GM12878 (cell line): ENCODE measurements around the gene SAFB. TPM values are rescaled to one million over a fixed set of nuclear protein-coding genes. Genes with fewer than 3 reads are reported as not detected.
A peak's percentile ranks its signal among the peaks of the same experiment; 100 is the strongest.

Experiments
- ATF7 ChIP-seq: fragments of 450-650 bp; IDR thresholded peaks from 2 replicates; pipeline ENCODE4 v1.6.1; 2016; ENCODE audit warnings: low read depth, mild to moderate bottlenecking
- BACH1 ChIP-seq: fragments of 450-650 bp; IDR thresholded peaks from 2 replicates; pipeline ENCODE4 v1.6.1; 2017; ENCODE audit warnings: mild to moderate bottlenecking, borderline replicate concordance
- BCL11A ChIP-seq: IDR thresholded peaks from 2 replicates; pipeline ENCODE4 v1.6.1; 2011; ENCODE audit warnings: low read depth, low read length
- CHD2 ChIP-seq: IDR thresholded peaks from 2 replicates; pipeline ENCODE4 v1.6.1; 2011; ENCODE audit warnings: low read depth, low read length, improper control_type of control experiment, borderline replicate concordance
- ETV6 ChIP-seq, 2 experiments: fragments of 450-650 bp in 1 of 2; IDR thresholded peaks in 1 of 2; conservative IDR thresholded peaks in 1 of 2; 2 replicates each; pipeline ENCODE4 v1.6.1; 2014; ENCODE audit warnings: antibody characterized with exemption in 1 of 2, borderline replicate concordance in 1 of 2, low read depth in 1 of 2, mild to moderate bottlenecking in 1 of 2, moderate library complexity in 1 of 2
- KDM1A ChIP-seq: fragments of 200-600 bp; sonication (generic); IDR thresholded peaks from 2 replicates; pipeline ENCODE4 v1.6.1; 2016; ENCODE audit warnings: borderline replicate concordance
- RAD51 ChIP-seq: fragments of 450-650 bp; IDR thresholded peaks from 2 replicates; pipeline ENCODE4 v1.6.1; 2016; ENCODE audit warnings: moderate library complexity, mild to moderate bottlenecking, inconsistent platforms
- RUNX3 ChIP-seq: IDR thresholded peaks from 2 replicates; pipeline ENCODE4 v1.6.1; 2012; ENCODE audit warnings: low read length, inconsistent platforms
- SIX5 ChIP-seq: IDR thresholded peaks from 2 replicates; pipeline ENCODE4 v1.6.1; 2011; ENCODE audit warnings: mild to moderate bottlenecking, low read depth, low read length, moderate library complexity; ENCODE audit not compliant: severe bottlenecking
- SMAD5 ChIP-seq: IDR thresholded peaks from 2 replicates; pipeline ENCODE4 v1.6.1; 2016; ENCODE audit warnings: antibody characterized with exemption, low read depth
- STAT1 ChIP-seq: fragments of 450-650 bp; conservative IDR thresholded peaks from 2 replicates; pipeline ENCODE4 v1.6.1; 2014; ENCODE audit warnings: antibody characterized with exemption, mild to moderate bottlenecking
- STAT3 ChIP-seq: IDR thresholded peaks from 2 replicates; pipeline ENCODE4 v1.6.1; 2011; ENCODE audit warnings: low read depth, low read length, improper control_type of control experiment
- TARDBP ChIP-seq: IDR thresholded peaks from 2 replicates; pipeline ENCODE4 v1.6.1; 2016; ENCODE audit warnings: borderline replicate concordance
- ZNF274 ChIP-seq: IDR thresholded peaks from one replicate; pipeline ENCODE4 v1.8.0; 2011; ENCODE audit not compliant: insufficient read length, insufficient read depth
- polyA plus RNA-seq, 11 experiments: library from polyadenylated mRNA; depleted of rRNA in 4 of 11; unstranded in 6 of 11; stranded (reverse) in 5 of 11; fragments of >200 nt; fragmentation: Nextera tagmentation in 4 of 11; fragmentation: Illumina TruSeq in 1 of 11; extraction: Ambion mirVana in 4 of 11; extraction: Trizol in 1 of 11; gene quantifications; 1 replicate in 1 of 11; 2 replicates in 10 of 11; pipeline versions ENCODE4 v1.2.1 to v1.2.3, GENCODE V29; 2011 to 2016; ENCODE audit warnings: inconsistent platforms in 2 of 11, missing spikeins in 2 of 11, low read depth in 1 of 11
- total RNA-seq, 4 experiments: library from RNA; depleted of rRNA in 3 of 4; stranded (reverse); fragments of >200 nt in 3 of 4; fragmentation: Illumina TruSeq in 1 of 4; extraction: Trizol in 1 of 4; gene quantifications; 2 replicates each; pipeline versions ENCODE4 v1.2.1 to v1.2.3, GENCODE V29; 2013 to 2021
- TF ChIP-seq, protein P1 (sequence below): fragments of 450-650 bp; formaldehyde crosslinking; IDR thresholded peaks from 2 replicates; pipeline ENCODE4 v1.4.0; 2022; ENCODE audit warnings: mild to moderate bottlenecking, moderate library complexity
- TF ChIP-seq, protein P2 (sequence below): fragments of 150-350 bp; IDR thresholded peaks from 2 replicates; pipeline ENCODE4 v1.6.1; 2014; ENCODE audit warnings: mild to moderate bottlenecking, low read depth, low read length
- TF ChIP-seq, protein P3 (sequence below): fragments of 450-650 bp; IDR thresholded peaks from 2 replicates; pipeline ENCODE4 v1.6.1; 2016; ENCODE audit warnings: mild to moderate bottlenecking
- TF ChIP-seq, protein P4 (sequence below): IDR thresholded peaks from 2 replicates; pipeline ENCODE4 v1.6.1; 2011; ENCODE audit warnings: borderline replicate concordance, low read depth, mild to moderate bottlenecking, moderate library complexity, low read length; ENCODE audit not compliant: insufficient read depth, poor library complexity, severe bottlenecking
- TF ChIP-seq, protein P5 (sequence below): IDR thresholded peaks from 2 replicates; pipeline ENCODE4 v1.6.1; 2012; ENCODE audit warnings: low read depth, low read length, improper control_type of control experiment

The SAFB gene
- total and polyA plus RNA-seq, 10 of the 15 experiments (the other 5 are each of a cell fraction or from before 2014, with no cell fraction given): 1.6 to 131 (median 61.2) TPM

DNA sequence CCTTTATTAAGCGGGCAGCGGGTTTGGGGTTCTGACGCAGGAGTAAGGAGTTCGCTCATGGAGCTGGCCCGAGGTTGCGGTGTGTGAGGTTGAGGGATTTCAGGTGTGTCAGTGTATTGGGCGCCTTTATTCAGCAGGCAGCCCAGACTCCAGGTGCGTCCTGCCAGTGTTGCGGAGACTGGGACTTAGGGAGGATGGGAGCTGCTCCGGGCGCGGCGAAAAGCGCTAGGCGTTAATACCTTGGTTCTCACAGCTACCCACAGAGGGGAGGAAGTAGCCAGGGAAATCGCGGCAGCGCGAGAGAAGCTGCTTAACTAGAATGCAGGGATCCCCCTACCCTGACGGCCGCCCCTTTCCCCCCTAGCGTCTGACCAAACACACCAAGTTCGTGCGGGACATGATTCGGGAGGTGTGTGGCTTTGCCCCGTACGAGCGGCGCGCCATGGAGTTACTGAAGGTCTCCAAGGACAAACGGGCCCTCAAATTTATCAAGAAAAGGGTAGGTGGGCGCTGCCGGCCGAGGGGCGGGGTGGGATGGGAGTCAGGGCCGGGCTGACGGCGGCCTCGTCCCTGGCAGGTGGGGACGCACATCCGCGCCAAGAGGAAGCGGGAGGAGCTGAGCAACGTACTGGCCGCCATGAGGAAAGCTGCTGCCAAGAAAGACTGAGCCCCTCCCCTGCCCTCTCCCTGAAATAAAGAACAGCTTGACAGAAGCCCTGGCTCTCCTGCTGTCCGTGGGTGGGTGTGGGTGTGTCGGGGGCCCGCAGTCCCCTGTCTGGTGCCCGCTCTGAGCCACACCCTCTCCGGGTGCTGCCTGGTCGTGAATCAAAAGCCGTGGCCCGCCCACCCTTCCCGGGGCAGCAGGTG lies 68.3 kb downstream of the SAFB start (continued):
- TF ChIP-seq ZNF274 (no peak), STAT3 (no peak), RUNX3 (0 out of 2 replicates have a peak, but pooled peaks have one; percentile 4), STAT1 (no peak), SMAD5 (no peak; the same call in 1 of the 2 replicates), RAD51 (no peak), ETV6 (conservative IDR thresholded peaks at IDR 0.05 in 1 of 2, IDR thresholded peaks at IDR 0.05 in 1 of 2; ENCODE audit: borderline replicate concordance in 1 of 2, low read depth in 1 of 2) (no peak), TARDBP (no peak), BACH1 (no peak; the same call in 1 of the 2 replicates), KDM1A (no peak), BCL11A (no peak), CHD2 (no peak), ATF7 (no peak), SIX5 (no peak)
- TF ChIP-seq, protein P1, sequence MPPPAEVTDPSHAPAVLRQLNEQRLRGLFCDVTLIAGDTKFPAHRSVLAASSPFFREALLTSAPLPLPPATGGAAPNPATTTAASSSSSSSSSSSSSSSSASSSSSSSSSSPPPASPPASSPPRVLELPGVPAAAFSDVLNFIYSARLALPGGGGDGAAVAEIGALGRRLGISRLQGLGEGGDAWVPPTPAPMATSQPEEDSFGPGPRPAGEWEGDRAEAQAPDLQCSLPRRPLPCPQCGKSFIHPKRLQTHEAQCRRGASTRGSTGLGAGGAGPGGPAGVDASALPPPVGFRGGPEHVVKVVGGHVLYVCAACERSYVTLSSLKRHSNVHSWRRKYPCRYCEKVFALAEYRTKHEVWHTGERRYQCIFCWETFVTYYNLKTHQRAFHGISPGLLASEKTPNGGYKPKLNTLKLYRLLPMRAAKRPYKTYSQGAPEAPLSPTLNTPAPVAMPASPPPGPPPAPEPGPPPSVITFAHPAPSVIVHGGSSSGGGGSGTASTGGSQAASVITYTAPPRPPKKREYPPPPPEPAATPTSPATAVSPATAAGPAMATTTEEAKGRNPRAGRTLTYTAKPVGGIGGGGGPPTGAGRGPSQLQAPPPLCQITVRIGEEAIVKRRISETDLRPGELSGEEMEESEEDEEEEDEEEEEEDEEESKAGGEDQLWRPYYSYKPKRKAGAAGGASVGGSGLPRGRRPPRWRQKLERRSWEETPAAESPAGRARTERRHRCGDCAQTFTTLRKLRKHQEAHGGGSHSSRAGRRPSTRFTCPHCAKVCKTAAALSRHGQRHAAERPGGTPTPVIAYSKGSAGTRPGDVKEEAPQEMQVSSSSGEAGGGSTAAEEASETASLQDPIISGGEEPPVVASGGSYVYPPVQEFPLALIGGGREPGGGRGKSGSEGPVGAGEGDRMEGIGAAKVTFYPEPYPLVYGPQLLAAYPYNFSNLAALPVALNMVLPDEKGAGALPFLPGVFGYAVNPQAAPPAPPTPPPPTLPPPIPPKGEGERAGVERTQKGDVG (CRISPR knock-in tag): no peak
- TF ChIP-seq, protein P2, sequence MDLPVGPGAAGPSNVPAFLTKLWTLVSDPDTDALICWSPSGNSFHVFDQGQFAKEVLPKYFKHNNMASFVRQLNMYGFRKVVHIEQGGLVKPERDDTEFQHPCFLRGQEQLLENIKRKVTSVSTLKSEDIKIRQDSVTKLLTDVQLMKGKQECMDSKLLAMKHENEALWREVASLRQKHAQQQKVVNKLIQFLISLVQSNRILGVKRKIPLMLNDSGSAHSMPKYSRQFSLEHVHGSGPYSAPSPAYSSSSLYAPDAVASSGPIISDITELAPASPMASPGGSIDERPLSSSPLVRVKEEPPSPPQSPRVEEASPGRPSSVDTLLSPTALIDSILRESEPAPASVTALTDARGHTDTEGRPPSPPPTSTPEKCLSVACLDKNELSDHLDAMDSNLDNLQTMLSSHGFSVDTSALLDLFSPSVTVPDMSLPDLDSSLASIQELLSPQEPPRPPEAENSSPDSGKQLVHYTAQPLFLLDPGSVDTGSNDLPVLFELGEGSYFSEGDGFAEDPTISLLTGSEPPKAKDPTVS: no peak
- TF ChIP-seq, protein P3, sequence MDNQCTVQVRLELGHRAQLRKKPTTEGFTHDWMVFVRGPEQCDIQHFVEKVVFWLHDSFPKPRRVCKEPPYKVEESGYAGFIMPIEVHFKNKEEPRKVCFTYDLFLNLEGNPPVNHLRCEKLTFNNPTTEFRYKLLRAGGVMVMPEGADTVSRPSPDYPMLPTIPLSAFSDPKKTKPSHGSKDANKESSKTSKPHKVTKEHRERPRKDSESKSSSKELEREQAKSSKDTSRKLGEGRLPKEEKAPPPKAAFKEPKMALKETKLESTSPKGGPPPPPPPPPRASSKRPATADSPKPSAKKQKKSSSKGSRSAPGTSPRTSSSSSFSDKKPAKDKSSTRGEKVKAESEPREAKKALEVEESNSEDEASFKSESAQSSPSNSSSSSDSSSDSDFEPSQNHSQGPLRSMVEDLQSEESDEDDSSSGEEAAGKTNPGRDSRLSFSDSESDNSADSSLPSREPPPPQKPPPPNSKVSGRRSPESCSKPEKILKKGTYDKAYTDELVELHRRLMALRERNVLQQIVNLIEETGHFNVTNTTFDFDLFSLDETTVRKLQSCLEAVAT: no peak
- TF ChIP-seq, protein P4, sequence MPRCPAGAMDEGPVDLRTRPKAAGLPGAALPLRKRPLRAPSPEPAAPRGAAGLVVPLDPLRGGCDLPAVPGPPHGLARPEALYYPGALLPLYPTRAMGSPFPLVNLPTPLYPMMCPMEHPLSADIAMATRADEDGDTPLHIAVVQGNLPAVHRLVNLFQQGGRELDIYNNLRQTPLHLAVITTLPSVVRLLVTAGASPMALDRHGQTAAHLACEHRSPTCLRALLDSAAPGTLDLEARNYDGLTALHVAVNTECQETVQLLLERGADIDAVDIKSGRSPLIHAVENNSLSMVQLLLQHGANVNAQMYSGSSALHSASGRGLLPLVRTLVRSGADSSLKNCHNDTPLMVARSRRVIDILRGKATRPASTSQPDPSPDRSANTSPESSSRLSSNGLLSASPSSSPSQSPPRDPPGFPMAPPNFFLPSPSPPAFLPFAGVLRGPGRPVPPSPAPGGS: peak; percentile 58
- TF ChIP-seq, protein P5, sequence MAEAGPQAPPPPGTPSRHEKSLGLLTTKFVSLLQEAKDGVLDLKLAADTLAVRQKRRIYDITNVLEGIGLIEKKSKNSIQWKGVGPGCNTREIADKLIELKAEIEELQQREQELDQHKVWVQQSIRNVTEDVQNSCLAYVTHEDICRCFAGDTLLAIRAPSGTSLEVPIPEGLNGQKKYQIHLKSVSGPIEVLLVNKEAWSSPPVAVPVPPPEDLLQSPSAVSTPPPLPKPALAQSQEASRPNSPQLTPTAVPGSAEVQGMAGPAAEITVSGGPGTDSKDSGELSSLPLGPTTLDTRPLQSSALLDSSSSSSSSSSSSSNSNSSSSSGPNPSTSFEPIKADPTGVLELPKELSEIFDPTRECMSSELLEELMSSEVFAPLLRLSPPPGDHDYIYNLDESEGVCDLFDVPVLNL: no peak
